Activated CD4-positive, alpha-beta T cell treated with anti-CD3 and anti-CD28 coated beads, Interleukin-2, amount 10 ng/mL, durations not matched to agents 24 days and 14 days (primary cell): ENCODE measurements around the gene CDH4. TPM values are rescaled to one million over a fixed set of nuclear protein-coding genes. Genes with fewer than 3 reads are reported as not detected.

Source experiments
- DNase-seq: peaks from one replicate; pipeline ENCODE4 v3.0.0; 2022
- H3K27ac Mint-ChIP-seq: one replicate; pipeline ENCODE4 v1.8.0; 2022; ENCODE audit warnings: mild to moderate bottlenecking, mixed read lengths
- H3K27me3 Mint-ChIP-seq: one replicate; pipeline ENCODE4 v1.8.0; 2022; ENCODE audit warnings: mixed read lengths
- H3K36me3 Mint-ChIP-seq: one replicate; pipeline ENCODE4 v1.8.0; 2022; ENCODE audit warnings: low read depth, mild to moderate bottlenecking, mixed read lengths
- H3K4me1 Mint-ChIP-seq: one replicate; pipeline ENCODE4 v1.8.0; 2021; ENCODE audit warnings: mixed read lengths
- H3K4me3 Mint-ChIP-seq: one replicate; pipeline ENCODE4 v1.8.0; 2022; ENCODE audit warnings: mild to moderate bottlenecking, moderate library complexity, mixed read lengths
- H3K9me3 Mint-ChIP-seq: one replicate; pipeline ENCODE4 v1.8.0; 2021; ENCODE audit warnings: mixed read lengths
- intact Hi-C: fragments of 100-400 bp; cut with micrococcal nuclease; formaldehyde crosslinking; loops from one replicate; pipeline ENCODE4 v1.15.1; 2023
- total RNA-seq: library from RNA; stranded (reverse); gene quantifications from 2 replicates; pipeline ENCODE4 v1.2.3, GENCODE V29; 2022

The CDH4 gene
- total RNA-seq, 1 donor from 2014 or later = not detected

GRCh38 chr20:61797200-61797599, 545.1 kb downstream of the CDH4 start:
- intact Hi-C loops = no loop called here
- Mint-ChIP-seq H3K36me3 (no peaks in the 10 kb centered on the region), H3K4me1 (no peaks in the 10 kb centered on the region), H3K27ac (no peak overlapping the region), H3K27me3 (no peaks in the 10 kb centered on the region), H3K9me3 (no peaks in the 10 kb centered on the region), H3K4me3 (no peak overlapping the region)
- DNase-seq = no peak

DNA sequence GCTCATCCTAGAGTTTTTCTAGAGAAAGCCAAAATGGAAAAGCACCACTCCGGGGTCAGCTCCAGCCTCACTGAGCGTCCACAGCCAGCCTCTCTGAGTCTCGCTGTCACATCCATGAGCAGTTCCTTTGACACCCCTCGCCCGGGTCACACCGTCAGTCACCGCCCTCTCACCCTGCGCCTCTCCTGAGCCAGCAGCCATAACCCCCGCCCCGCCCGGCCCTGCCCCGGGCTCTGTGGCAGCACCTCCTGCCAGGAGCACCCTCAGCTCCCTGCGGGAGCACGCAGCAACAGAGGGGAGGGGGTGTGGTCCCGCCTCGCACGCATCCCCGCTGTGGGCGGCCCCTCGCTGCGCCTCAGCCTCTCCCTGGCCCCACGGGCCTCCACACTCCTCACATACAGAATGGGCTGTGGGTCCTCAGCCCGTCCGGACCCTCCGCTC, 545.9 kb downstream of the CDH4 start:
- Mint-ChIP-seq H3K27me3 (no peaks in the 10 kb centered on the region), H3K9me3 (no peaks in the 10 kb centered on the region), H3K4me3 (no peak overlapping the region), H3K27ac (no peak overlapping the region), H3K4me1 (no peaks in the 10 kb centered on the region), H3K36me3 (no peaks in the 10 kb centered on the region)
- intact Hi-C loops = no loop called here
- DNase-seq = no peak

DNA sequence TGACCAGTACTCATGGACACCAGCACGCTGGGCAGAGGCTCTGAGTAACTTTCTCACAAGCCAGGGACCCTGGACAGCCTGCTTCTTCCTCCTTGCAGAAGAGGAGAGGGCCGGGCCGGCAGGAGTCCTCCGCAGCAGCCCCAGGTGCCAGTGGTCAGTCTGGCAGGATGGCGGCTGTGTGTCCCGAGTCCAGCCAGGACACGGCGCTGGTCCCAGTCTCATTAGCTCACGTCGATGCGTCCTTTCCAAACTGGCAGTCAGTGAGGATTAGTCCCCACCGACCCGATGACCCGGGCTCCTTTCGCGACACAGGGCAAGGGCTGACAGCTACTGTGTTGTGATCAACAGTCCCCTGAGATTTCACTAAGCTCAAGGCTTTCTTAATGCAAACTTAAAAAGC, 546.6 kb downstream of the CDH4 start:
- Mint-ChIP-seq H3K27me3 (no peaks in the 10 kb centered on the region), H3K27ac (no peak overlapping the region), H3K9me3 (no peaks in the 10 kb centered on the region), H3K36me3 (no peaks in the 10 kb centered on the region), H3K4me1 (no peaks in the 10 kb centered on the region), H3K4me3 (no peak overlapping the region)
- intact Hi-C loops = no loop called here
- no peak for DNase-seq

GRCh38 chr20:61799394-61799923, 547.4 kb downstream of the CDH4 start:
- no peak for DNase-seq
- Mint-ChIP-seq H3K27ac (no peak overlapping the region), H3K9me3 (no peaks in the 10 kb centered on the region), H3K4me3 (no peak overlapping the region), H3K36me3 (no peaks in the 10 kb centered on the region), H3K27me3 (no peaks in the 10 kb centered on the region), H3K4me1 (no peaks in the 10 kb centered on the region)
- intact Hi-C loops = no loop called here

DNA sequence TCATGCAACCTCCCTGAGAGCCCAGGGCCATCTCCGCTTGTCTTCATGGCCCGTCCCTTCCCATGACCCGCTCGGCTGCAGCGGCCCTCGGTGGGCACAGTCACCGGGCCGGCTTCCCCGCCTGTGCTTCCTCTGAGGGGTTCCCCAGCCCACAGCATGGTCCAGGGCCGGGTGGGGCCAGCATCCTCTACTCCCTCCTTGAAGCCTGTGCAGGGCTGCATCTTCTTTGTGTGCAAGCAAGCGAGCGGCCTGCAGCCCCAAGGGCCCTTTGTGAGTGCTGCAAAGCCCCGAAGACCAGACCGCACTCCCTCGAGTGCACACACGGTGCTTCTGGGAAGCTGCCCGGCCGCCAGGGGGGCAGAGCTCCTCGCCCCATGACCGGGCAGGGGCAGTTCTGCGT, 547.9 kb downstream of the CDH4 start:
- H3K27ac Mint-ChIP-seq = no peak overlapping the region
- intact Hi-C loops = no loop called here
- H3K4me3 Mint-ChIP-seq = no peak overlapping the region
- no peaks in the 10 kb centered on the region for H3K9me3 Mint-ChIP-seq
- DNase-seq = no peak
- no peaks in the 10 kb centered on the region for H3K27me3 Mint-ChIP-seq
- H3K36me3 Mint-ChIP-seq = no peaks in the 10 kb centered on the region
- no peaks in the 10 kb centered on the region for H3K4me1 Mint-ChIP-seq

- intact Hi-C loops = no loop called here
- Mint-ChIP-seq H3K9me3 (no peaks in the 10 kb centered on the region), H3K27ac (no peak overlapping the region), H3K36me3 (no peaks in the 10 kb centered on the region), H3K4me1 (no peaks in the 10 kb centered on the region), H3K4me3 (no peak overlapping the region), H3K27me3 (no peaks in the 10 kb centered on the region)
- DNase-seq = no peak
Observed at GRCh38 chr20:61800359-61801064, 548.5 kb downstream of the CDH4 start.

DNA sequence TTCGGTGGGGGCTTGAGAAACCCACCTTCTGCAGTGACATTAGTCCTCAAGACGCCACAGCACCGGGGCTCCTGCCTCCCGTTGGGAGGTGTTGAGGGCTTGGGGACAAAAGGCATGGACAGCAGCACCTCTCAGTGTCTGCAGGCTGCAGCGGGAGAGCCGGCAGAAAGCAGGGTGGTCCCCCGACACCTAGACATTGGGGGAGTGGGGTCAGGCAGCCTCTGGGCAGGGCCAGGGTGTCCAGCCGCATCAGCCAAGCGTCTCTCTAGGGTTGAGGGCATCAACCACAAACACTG, 549.0 kb downstream of the CDH4 start:
- Mint-ChIP-seq H3K4me1 (no peaks in the 10 kb centered on the region), H3K36me3 (no peaks in the 10 kb centered on the region), H3K27me3 (no peaks in the 10 kb centered on the region), H3K27ac (no peak overlapping the region), H3K4me3 (no peak overlapping the region), H3K9me3 (no peaks in the 10 kb centered on the region)
- intact Hi-C loops = no loop called here
- no peak for DNase-seq

GRCh38 chr20:61801428-61801827, 549.4 kb downstream of the CDH4 start:
- Mint-ChIP-seq H3K9me3 (no peaks in the 10 kb centered on the region), H3K27ac (no peak overlapping the region), H3K36me3 (no peaks in the 10 kb centered on the region), H3K27me3 (no peaks in the 10 kb centered on the region), H3K4me1 (no peaks in the 10 kb centered on the region), H3K4me3 (no peak overlapping the region)
- no peak for DNase-seq
- intact Hi-C loops = no loop called here

DNA sequence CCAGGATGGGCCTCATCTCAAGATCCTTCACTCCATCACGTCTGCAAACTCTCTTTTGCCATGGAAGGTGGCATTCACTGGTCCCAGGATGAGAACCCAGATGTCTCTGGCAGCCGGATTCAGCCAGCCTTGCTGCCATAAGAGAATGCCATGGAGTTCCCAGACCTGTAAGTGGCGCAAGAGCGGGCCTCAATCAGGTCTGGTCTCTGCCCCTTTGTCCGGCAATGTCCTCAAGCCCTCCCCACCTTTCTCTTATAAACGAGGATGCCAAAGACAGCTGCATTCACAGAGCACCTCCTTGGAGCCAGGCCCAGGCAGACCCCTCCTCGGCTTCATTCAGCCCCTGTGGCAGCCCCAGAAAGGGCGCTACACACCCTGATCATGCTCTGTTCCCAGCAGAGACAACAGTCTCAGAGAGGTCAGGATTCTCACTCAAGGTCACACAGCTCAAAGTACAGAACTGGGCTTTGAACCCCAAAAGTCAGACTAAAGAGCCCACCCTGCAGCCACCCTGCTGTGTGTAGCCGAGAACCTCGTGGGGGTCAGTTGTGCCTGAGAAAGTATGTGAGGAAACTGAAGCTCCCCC, 549.9 kb downstream of the CDH4 start:
- Mint-ChIP-seq H3K4me3 (no peak overlapping the region), H3K36me3 (no peaks in the 10 kb centered on the region), H3K9me3 (no peaks in the 10 kb centered on the region), H3K27me3 (no peaks in the 10 kb centered on the region), H3K27ac (no peak overlapping the region), H3K4me1 (no peaks in the 10 kb centered on the region)
- intact Hi-C loops = no loop called here
- DNase-seq = no peak

DNA sequence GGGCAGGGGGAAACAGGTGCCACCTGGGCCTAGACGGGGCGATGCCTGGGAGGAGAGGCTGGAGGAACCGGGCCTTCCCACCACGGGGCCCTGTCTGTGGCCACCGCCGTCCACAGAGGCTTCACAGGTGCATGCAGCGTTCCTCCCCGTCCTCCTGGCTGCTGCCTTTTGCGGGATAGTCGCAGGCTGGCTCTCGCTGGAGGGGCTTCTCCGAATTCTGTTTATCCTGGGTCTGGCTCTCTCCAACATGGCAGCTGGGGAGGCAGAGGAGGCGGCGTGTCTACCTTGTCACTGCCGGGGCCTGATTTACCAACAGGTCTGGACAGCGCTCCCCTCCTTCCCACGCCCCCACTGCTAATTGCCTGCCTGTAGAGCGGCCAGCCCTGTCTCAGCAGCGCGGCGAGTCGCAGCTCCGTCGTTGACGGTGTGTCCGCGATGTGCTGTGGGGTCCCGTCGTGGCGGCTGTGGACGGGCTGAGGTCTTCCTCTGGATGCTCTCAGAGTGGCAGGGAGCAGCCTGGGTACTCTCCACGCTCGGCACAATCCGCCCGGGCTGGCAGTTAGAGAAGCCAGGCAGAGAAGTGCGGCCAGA, 550.8 kb downstream of the CDH4 start:
- intact Hi-C loops = no loop called here
- Mint-ChIP-seq H3K27me3 (no peaks in the 10 kb centered on the region), H3K4me3 (no peak overlapping the region), H3K4me1 (no peaks in the 10 kb centered on the region), H3K9me3 (no peaks in the 10 kb centered on the region), H3K36me3 (no peaks in the 10 kb centered on the region), H3K27ac (no peak overlapping the region)
- DNase-seq = no peak

DNA sequence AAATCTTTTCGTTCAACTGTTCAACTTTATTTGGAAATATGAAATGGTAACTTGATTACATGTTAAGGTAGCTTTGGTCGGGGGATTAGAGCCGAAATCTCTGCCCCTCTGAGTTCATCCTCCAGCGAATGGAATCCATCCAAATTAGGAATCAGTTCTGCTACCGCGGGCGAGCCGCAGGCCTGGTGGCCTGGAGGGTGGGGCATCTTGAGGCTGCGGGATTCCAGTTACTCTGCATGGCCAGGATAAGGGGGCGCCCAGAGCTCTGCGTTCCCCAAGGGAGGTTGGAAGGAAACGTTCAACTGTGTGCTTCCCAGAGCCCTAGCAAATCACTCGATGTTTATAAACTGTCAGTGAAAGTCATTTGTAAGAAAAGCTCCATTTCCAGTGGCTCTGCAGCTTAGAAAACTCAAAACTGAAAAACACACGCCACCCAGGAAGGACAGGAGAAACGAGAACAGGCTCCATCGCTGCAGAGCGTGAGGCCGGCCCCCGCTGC, 551.4 kb downstream of the CDH4 start:
- H3K36me3 Mint-ChIP-seq = no peaks in the 10 kb centered on the region
- no peaks in the 10 kb centered on the region for H3K4me1 Mint-ChIP-seq
- H3K9me3 Mint-ChIP-seq = no peaks in the 10 kb centered on the region
- intact Hi-C loops = no loop called here
- H3K27ac Mint-ChIP-seq = no peak overlapping the region
- no peaks in the 10 kb centered on the region for H3K27me3 Mint-ChIP-seq
- no peak overlapping the region for H3K4me3 Mint-ChIP-seq
- no peak for DNase-seq

DNA sequence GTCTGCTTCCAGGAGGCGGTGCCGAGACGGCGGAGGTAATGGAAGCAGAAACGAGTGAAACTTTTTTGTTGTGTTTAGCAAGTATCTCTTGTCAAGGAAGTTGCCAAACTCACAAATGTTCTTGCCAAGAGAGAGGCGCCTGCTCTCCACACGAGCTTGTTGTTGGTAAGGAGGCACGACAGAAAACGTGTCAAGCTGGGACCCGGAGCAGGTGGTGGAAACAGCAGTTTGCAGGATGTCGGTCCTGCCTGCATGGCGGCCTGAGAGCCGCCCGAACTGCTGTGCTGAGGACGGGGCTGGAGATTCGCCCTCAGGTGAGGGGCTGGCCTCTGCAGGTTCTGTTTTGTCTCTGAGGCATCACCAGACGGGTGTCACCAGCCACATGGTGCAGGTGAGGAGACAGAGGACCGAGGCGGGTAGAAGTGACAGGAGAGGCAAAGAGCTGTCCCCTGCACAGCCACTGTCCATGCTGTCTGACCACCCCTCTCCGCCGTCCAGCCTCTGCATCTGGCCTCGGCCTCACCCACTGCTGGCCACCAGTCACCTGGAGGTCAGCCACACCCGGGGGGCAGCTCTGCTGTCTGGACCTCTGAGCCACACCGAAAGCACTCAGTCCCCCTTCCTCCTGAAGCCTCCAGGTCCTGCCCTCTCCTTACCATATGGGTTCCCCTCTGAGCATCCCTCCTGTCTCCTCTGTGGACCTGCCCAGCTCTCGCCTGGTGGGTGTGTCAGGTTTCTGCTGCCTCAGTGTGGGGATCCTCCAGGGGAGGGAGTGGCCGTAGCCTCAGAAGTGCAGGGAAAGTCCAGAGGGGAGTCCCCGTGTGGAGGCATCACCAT, 552.1 kb downstream of the CDH4 start:
- no peaks in the 10 kb centered on the region for H3K27me3 Mint-ChIP-seq
- no peak overlapping the region for H3K4me3 Mint-ChIP-seq
- intact Hi-C loops = no loop called here
- no peaks in the 10 kb centered on the region for H3K4me1 Mint-ChIP-seq
- H3K27ac Mint-ChIP-seq = no peak overlapping the region
- H3K9me3 Mint-ChIP-seq = no peaks in the 10 kb centered on the region
- no peak for DNase-seq
- H3K36me3 Mint-ChIP-seq = no peaks in the 10 kb centered on the region

- Mint-ChIP-seq H3K27ac (no peak overlapping the region), H3K36me3 (no peaks in the 10 kb centered on the region), H3K4me3 (no peak overlapping the region), H3K4me1 (no peaks in the 10 kb centered on the region), H3K27me3 (no peaks in the 10 kb centered on the region), H3K9me3 (no peaks in the 10 kb centered on the region)
- intact Hi-C loops = no loop called here
- no peak for DNase-seq
Observed at GRCh38 chr20:61804752-61805295, 552.8 kb downstream of the CDH4 start.

DNA sequence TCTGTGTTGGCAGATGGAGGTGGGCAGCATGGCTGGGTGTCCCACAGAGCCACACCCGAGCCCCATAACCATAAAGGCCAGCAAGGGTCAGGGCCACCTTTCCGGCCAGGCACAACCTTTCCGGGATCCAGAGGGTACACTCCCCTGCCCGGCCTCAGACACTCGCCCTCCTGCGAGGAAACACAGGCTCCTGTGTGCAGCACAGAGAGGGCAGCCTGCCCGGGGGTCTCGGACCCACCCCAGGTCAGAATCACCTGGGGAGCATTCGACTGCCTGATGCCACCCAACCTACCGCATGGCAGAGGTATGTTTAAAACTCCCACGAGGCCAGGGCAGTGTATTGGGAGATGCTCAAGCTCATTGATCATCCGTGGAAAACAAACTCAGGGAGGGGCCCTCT, 553.3 kb downstream of the CDH4 start:
- intact Hi-C loops = no loop called here

More for the DNA sequence above, 553.3 kb downstream of the CDH4 start:
- Mint-ChIP-seq H3K36me3 (no peaks in the 10 kb centered on the region), H3K4me1 (no peaks in the 10 kb centered on the region), H3K27ac (no peak overlapping the region), H3K27me3 (no peaks in the 10 kb centered on the region), H3K4me3 (no peak overlapping the region), H3K9me3 (no peaks in the 10 kb centered on the region)
- DNase-seq = no peak
